ENCODE results near the gene EBLN1. TPM values are rescaled to one million over a fixed set of nuclear protein-coding genes. Genes with fewer than 3 reads are reported as not detected.

EBLN1 gene
- total and polyA plus RNA-seq, 11 donors: not detected

- DNase-seq (no peak), ATAC-seq (no peak)
- TF ChIP-seq POLR2A (IDR thresholded peaks at IDR 0.05) (no peak), CTCF (IDR thresholded peaks at IDR 0.05) (no peak)
- Histone ChIP-seq H3K4me1 (no peaks in the 10 kb centered on the region), H3K27ac (no peak overlapping the region), H3K4me3 (no peak overlapping the region), H3K36me3 (no peaks in the 10 kb centered on the region), H3K27me3 (no peaks in the 10 kb centered on the region), H3K9me3 (no peaks in the 10 kb centered on the region)
- WGBS, 4 donors: 70 to 84% (median 81%) methylated on average over 3 of the region's 3 CpGs
- intact Hi-C loops (cut with DNase I): no loop called here
These were observed 58.6 kb downstream of the EBLN1 start for GRCh38 chr10:22159180-22159579.

Other genes starting within 250 kb of the EBLN1 start
- 10 to 100 TPM in 8 of 9 donors, 1 to 10 TPM in 1; 9.5 to 68.4 (median 14.1) TPM for gene DNAJC1, start 214.3 kb downstream of the EBLN1 start, total RNA-seq
- gene DNAJC1, start 214.3 kb downstream of the EBLN1 start, polyA plus RNA-seq: 10 to 100 TPM; 11.0 to 23.5 TPM
- 10 to 100 TPM; 44.4 to 88.3 (median 74.1) TPM for gene COMMD3, start 98.4 kb upstream of the EBLN1 start, total RNA-seq
- gene COMMD3, start 98.4 kb upstream of the EBLN1 start, polyA plus RNA-seq: 10 to 100 TPM; 64.4 to 88.5 TPM
- gene BMI1, start 103.1 kb upstream of the EBLN1 start, total RNA-seq: 10 to 100 TPM; 27.2 to 48.5 (median 31.1) TPM
- gene BMI1, start 103.1 kb upstream of the EBLN1 start, polyA plus RNA-seq: 10 to 100 TPM; 10.6 to 35.4 TPM
- gene SPAG6, start 127.5 kb upstream of the EBLN1 start, total RNA-seq: under 1 TPM in 1 of 9 donors, not detected in 8; 0.42 TPM
- not detected for gene SPAG6, start 127.5 kb upstream of the EBLN1 start, polyA plus RNA-seq